PC-3 (cell line): ENCODE data around the gene CCAR1.

ENCODE experiments used
- CTCF ChIP-seq: fragments of 300-600 bp; sonication (generic); conservative IDR thresholded peaks from 2 replicates; pipeline ENCODE4 v1.5.1; 2017; ENCODE audit warnings: antibody characterized with exemption, low read depth, mild to moderate bottlenecking, low read length
- EZH2 ChIP-seq: fragments of 300-600 bp; sonication (generic); IDR thresholded peaks from one replicate; pipeline ENCODE4 v1.6.1; 2017; ENCODE audit warnings: antibody characterized with exemption, mild to moderate bottlenecking, low read length; ENCODE audit not compliant: unreplicated experiment
- EZH2phosphoT487 ChIP-seq: fragments of 300-600 bp; sonication (generic); IDR thresholded peaks from 2 replicates; pipeline ENCODE4 v1.6.1; 2018; ENCODE audit warnings: mild to moderate bottlenecking, antibody characterized with exemption, low read length, borderline replicate concordance

GRCh38 chr10:68812420-68812819 lies 91.4 kb downstream of the CCAR1 start:
- no peak for TF ChIP-seq CTCF
- TF ChIP-seq EZH2phosphoT487 = no peak
- no peak for TF ChIP-seq EZH2
